ENCODE data around the gene SELENOO.

DNA sequence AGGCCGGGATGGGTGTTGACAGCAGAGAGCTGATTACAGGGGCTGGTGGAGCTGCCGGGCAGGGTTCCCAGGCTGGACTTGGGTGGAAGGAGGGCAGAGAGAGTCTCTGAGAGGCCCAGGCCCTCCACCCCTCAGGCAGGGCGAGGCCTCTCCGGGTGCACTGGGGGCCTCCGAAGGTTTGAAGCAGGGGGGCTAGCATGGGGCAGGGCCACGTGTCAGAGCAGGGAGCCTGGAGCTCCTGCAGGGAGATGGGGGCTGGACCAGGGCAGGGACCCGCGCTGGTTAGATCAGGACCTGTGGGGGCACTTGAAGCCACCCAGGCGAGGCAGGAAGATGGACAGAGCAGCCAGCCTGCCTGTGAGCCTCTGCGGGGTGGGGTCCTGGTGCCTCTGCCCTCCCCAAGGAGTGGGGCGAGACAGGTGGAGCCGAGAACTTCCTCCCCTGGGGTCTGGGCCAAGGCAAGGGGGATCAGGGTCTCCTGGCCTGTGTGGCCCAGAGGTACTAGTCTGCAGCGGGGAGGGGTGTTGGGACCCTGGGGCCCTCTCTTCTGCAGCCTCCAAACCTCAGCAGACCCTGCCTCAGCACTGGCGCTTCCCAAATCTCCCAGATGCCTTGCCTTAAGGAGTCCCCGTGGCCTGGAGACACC is 29.4 kb upstream of the SELENOO start:
- TF ChIP-seq, protein P1, sequence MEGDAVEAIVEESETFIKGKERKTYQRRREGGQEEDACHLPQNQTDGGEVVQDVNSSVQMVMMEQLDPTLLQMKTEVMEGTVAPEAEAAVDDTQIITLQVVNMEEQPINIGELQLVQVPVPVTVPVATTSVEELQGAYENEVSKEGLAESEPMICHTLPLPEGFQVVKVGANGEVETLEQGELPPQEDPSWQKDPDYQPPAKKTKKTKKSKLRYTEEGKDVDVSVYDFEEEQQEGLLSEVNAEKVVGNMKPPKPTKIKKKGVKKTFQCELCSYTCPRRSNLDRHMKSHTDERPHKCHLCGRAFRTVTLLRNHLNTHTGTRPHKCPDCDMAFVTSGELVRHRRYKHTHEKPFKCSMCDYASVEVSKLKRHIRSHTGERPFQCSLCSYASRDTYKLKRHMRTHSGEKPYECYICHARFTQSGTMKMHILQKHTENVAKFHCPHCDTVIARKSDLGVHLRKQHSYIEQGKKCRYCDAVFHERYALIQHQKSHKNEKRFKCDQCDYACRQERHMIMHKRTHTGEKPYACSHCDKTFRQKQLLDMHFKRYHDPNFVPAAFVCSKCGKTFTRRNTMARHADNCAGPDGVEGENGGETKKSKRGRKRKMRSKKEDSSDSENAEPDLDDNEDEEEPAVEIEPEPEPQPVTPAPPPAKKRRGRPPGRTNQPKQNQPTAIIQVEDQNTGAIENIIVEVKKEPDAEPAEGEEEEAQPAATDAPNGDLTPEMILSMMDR (IDR thresholded peaks at IDR 0.05), result no peak
- no peak for TF ChIP-seq POLR2A (IDR thresholded peaks at IDR 0.05)

Data from tibial nerve (tissue), 3 donors.